ENCODE measurements around the gene MEAF6.

The MEAF6 gene

DNA sequence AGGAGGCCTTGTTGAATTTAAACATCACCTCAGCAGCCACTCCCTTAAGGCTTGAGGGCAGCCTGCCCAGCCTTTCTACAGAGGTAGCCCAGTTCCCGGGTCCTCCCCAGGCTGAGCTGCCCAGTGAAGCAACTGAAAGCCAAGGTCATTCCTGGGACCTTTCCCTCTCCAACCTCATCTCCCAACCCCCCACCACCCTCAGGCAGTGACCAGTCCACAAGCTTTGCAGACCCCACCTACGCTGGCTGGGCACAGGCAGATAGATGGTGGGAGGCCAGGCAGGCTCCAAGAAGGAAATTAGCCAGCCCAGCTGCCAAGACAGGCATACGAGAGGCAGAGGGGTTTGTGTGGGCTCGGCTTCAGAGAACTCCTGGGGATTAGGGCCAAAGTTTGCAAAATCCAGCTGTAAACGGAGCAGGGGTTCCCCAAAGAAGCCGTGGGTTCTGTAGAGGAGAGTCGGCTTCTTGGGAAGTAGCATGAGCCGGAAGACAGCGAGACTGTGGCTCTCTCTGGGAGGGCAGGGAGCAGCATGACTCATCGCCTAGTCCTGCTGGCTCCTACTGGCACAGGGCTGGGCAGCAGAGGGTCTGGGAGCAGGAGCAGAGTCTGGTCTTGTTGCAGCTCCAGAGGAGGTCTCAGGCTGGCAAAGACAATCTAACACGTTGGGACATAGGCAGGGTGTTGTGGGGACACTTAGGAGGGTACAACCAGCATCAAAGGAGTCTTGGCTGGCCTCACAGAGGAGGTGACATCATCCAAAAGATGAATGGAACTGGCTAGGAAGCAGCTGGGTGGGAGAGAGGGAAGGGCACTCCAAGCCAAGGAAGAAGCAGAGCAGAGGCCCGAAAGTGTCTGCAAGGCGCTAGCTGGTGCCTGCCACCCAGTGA is 43.0 kb downstream of the MEAF6 start:
- peak; percentile 63 for DNase-seq

DNA sequence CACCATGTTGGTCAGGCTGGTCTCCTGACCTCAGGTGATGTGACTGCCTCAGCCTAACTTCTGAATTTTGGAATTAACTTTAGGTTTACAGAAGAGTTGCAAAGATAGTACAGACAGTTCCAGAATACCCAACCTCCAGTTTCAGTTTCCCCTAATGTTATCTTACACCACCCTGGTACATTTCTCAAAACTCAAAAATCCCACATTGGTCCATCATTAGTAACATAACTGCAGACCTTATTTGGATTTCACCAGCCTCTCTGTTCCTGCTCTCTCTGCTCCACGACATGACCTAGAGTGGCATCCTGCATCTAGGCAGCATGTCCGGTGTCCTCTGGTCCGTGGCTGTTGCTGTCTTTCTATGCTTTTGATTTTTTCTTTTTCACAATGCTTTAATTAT is 45.2 kb downstream of the MEAF6 start:
- DNase-seq, result no peak

DNA sequence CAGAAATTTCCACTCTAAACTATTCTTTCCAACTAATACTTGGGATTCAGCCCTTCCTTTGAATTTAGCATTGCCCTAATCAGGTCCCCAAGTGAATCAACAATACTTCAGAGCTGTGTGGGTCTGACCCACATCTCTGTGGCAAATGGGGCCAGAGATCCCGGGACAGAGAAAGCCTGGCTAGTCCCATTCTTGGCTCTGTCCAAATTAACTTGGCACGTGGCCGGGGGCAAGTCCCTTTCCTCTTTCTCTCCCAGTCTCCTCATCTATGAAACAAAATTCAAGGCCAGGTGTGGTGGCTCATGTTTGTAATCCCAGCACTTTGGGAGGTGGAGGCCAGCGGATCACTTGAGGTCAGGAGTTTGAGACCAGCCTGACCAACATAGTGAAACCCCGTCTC is 46.5 kb downstream of the MEAF6 start:
- DNase-seq, result no peak

DNA sequence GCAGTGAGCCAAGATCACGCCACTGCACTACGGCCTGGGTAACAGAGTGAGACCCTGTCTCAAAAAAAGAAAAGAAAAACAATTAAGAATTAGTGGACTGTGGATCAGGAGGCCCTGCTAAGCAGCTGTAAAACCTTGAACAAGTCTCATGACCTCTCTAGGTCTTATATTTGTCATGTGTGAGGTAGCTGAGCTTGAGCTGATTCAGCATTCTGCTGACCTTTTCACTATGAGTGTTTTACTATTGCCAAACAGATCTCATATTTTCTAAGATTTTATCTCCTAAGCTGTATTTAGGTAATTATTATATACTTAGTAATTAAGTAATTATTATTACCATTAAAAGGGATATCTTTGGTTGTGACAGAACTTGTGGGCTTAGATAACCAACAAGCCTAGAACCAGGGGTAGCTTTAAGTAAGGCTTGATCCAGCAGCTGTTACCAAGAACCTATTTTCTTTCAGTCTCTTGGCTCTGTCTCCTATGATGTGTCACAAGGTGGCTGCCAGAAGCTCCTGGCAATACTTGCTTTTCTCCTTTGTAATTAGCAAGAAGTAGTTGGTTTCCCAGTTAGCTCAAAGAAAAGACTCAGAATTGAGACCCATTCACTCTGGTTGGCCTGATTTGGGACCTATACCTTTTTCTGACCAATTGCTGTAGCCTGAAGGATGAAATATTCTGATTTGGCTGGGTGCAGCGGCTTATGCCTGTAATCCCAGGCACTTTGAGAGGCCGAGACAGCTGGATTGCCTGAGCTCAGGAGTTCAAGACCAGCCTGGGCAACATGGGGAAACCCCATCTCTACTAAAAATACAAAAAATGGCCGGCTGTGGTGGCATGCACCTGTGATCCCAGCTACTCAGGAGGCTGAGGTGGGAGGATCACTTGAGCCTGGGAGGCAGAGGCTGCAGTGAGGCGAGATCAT is 48.7 kb downstream of the MEAF6 start:
- no peak for DNase-seq

DNA sequence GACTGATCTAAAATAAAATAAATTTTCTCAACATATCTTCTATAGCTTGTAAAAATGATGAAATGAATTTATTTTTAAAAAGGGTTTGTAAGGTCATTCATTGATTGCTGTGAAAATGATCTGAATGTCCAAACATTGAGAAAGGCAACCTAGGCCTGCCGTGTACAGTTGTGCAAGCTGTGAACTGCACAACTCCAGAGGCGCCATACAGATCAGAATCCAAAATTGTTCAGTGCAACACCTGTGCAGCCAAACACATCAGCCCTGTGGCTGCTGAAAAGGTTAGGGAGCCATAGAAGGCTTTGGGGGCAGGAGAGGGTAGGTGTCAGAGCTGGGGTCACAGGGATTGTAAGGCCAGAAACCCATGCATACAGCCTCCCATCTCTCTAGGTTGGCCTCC is 50.1 kb downstream of the MEAF6 start:
- no peak for DNase-seq

- no peak for DNase-seq
Observed at GRCh38 chr1:37461698-37462436, 52.7 kb downstream of the MEAF6 start.

- DNase-seq, result no peak
Observed at GRCh38 chr1:37458551-37458950, 56.0 kb downstream of the MEAF6 start.

DNA sequence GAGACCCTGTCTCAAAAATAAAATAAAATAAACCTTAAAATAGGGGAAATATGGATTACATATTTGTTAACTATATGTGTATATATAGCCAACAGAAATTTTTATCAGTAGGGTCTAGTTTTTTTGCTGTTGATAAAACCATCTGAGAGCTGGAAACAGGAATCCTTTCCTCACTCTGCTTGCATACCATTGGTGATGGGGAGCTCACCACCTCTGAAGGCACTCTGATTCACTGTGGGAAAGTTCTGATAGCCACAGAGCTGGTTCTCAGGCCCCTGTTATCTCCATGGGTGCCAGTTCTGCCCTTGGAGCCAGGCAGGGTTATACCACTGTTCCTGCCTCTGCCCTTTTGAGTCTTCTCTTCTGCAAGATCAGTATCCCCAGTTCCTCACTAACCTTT is 58.0 kb downstream of the MEAF6 start:
- DNase-seq, result no peak

- DNase-seq, result no peak
Observed at GRCh38 chr1:37455516-37455915, 59.0 kb downstream of the MEAF6 start.

DNA sequence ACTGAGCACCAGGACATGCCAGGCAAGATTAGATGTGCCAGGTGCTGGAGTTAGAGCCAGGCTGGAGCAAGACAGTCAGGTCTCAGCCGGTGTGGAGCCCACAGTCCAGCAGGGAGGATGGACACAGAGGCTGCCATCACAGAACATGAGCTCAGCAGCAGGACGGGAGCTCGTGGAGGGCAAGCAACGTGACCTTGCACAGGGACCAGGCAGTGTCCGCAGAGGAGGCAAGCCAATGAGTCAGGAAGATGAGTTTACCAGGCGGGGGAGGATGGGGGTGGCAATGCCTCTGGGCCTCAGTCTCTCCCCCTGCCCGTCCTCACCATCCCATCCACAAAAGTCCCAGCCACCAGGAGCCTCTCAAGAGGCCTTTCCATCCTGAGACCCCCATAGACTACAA is 60.9 kb downstream of the MEAF6 start:
- DNase-seq, result no peak

DNA sequence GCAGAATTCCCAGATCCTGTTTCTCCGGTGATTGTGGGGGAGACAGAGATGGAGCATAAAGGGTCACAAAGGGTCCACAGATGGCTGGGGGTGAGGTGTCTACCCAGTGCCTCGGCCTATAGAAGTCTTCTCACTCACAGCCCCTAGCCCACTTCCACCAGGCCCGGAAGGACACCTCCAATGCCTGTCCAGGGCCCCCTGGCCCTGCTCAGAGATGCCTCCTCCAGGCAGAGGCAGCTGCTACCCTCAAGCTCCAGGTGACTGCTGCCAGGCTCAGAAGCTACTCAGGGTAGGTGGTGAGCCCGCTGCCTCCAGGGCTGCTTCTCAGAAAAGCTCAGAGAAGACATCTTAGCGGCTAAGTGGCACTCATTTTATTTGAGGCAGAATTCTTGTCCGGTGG is 62.1 kb downstream of the MEAF6 start:
- no peak for DNase-seq

DNA sequence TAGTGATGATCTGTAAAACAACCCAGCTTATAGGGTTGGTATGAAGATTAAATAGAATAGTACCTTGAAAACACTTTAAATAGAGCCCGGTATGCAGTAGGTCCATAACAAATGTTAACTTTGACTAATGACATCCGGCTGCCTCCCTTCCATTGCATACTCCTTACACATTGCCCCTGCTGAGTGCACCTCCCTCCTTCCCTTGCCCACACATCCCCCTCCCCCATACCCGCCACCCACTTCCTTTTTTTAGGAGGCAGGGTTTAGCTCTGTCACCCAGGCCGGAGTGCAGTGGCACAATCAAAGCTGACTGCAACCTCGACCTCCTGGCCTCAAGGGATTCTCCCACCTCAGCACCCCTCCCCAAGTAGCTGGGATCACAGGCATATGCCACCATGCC is 64.6 kb downstream of the MEAF6 start:
- DNase-seq, result no peak

GRCh38 chr1:37448691-37449417 is 65.7 kb downstream of the MEAF6 start:
- no peak for DNase-seq

DNA sequence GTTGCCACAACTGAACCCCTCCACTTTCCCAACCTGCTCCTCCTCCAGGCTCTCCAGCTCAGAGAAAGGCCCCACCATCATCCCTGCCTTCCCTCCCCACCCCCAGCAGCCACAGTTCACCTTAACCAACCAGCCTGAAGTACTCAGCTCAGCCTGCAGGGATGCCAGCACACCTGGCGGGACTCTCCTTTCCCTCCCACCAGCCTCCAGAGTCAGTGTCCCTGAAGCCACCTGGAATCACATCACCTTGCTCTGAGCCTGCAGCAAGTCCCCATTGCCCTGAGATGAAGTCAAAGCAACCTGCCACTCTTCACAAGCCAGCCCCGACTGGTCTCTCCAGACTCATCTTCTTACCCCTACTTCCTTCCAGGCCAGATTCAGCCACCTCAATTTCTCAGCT is 66.4 kb downstream of the MEAF6 start:
- no peak for DNase-seq

DNA sequence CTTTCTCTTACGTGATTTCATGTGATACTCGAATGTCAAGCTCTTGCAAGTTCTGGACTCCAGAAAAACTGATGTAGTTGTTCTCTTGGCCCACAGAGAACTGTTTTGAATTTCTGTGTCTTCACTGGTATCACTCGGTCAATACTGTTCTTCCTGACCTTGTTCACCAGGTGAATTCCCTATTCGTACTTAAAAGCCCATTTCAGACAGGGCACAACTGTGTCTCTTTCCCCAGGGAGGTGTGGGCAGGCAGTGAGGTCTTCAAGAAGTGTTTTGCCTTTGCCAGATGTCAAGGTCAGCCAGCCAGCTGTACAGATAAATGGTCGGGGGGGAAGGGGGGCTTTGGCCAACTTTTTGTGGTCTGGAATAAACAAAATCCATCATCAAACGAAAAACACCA is 67.7 kb downstream of the MEAF6 start:
- DNase-seq, result no peak

- no peak for DNase-seq
Observed at GRCh38 chr1:37442644-37443043, 71.9 kb downstream of the MEAF6 start.
